ENCODE data around the gene SRSF11. TPM values are rescaled to one million over a fixed set of nuclear protein-coding genes. Genes with fewer than 3 reads are reported as not detected.
"Not testable (repeated sequence)": the region's sequence is repeated elsewhere in the genome, so short reads cannot be mapped to it uniquely, and the experiment has no call there.

Gene SRSF11
- total and polyA plus RNA-seq, 2 donors (not counting 1 experiment from before 2014, with no cell fraction given) = 243 to 333 TPM

GRCh38 chr1:70205434-70206118 lies 15.6 kb upstream of the SRSF11 start, which contains the start of gene LRRC40:
Gene LRRC40, minus strand, starts transcription at chr1:70205579. Its CDS starts 39 bp downstream, at chr1:70205540.
- Mint-ChIP-seq H3K4me3 (peak within 1 kb of the TSS; percentile 98), H3K9me3 (ENCODE audit: insufficient read depth) (no peaks in the 10 kb centered on the region), H3K4me1 (peaks cover 66% of the 10 kb centered on the region), H3K27ac (peak within 1 kb of the TSS; percentile 98), H3K27me3 (no peaks in the 10 kb centered on the region)
- Histone ChIP-seq H3K9me3 (ENCODE audit: control extremely low read depth in 1 of 3, control insufficient read depth in 2 of 3, insufficient read depth in 1 of 3, low read length in 2 of 3) (no peaks in the 10 kb centered on the region), H4K20me1 (ENCODE audit: control insufficient read depth, insufficient read depth, low read length, poor library complexity, severe bottlenecking) (peaks cover 7% of the 10 kb centered on the region), H3K27ac (ENCODE audit: low read length in 2 of 2) (peak within 1 kb of the TSS; percentile 86 to 92), H3K9ac (ENCODE audit: low read length) (peak within 1 kb of the TSS; percentile 83), H3K4me1 (ENCODE audit: control insufficient read depth in 2 of 2, insufficient read depth in 2 of 2, low read length in 2 of 2) (peaks cover 18 to 30% of the 10 kb centered on the region in 2 donors), H3K4me3 (ENCODE audit: control extremely low read depth in 1 of 5, extremely low read depth in 1 of 5, insufficient read depth in 1 of 5, low read depth in 2 of 5, low read length in 4 of 5) (peak within 1 kb of the TSS; percentile 63 to 93 (median 91)), H2AFZ (ENCODE audit: insufficient read depth, low read depth, low read length, poor library complexity, severe bottlenecking) (peak within 1 kb of the TSS; percentile 81), H3K36me3 (replicated peaks in 1 of 2; ENCODE audit: control extremely low read depth in 1 of 2, control insufficient read depth in 1 of 2, extremely low read depth in 1 of 2, insufficient read depth in 2 of 2, low read length in 1 of 2) (peaks cover 0 to 4% of the 10 kb centered on the region in 2 experiments), H3K4me2 (replicated peaks; ENCODE audit: low read depth, low read length, poor library complexity, severe bottlenecking) (peak within 1 kb of the TSS; percentile 80), H3K79me2 (ENCODE audit: control insufficient read depth, insufficient read depth, low read length) (peaks cover 89% of the 10 kb centered on the region), H3K27me3 (replicated peaks in 1 of 4; ENCODE audit: control extremely low read depth in 1 of 4, control insufficient read depth in 3 of 4, insufficient read depth in 4 of 4, low read length in 3 of 4) (no peaks in the 10 kb centered on the region)
- ChIA-PET POLR2A (interaction anchor here (1.2 to 2.6 kb wide), 3 partner anchors 15 to 876 kb away, joined by 5 to 14 read pairs (median 11); partner anchors contain the start of genes CTH, SRSF11 and ZRANB2), CTCF (interaction anchor here (1.2 to 2.6 kb wide), 3 partner anchors 16 to 875 kb away, joined by 3 to 12 read pairs (median 11); partner anchors contain the start of genes SRSF11 and ZRANB2)
- peak; percentile 96 for DNase-seq
- ATAC-seq (ENCODE audit: low read depth) = peak; percentile 96
- TF ChIP-seq CTCF (IDR thresholded peaks at IDR 0.05) = no peak
- TF ChIP-seq EZH2 (IDR thresholded peaks at IDR 0.05; ENCODE audit: borderline replicate concordance, insufficient read depth, low read depth, low read length, poor library complexity, severe bottlenecking) = no peak
- intact Hi-C loops (cut with micrococcal nuclease) = loop anchor here (1.0 kb wide), 4 partner anchors 16 to 876 kb away; partner anchors contain the start of genes ANKRD13C, CTH, SRSF11 and ZRANB2
- WGBS (ENCODE audit: insufficient coverage) = 0% methylated on average over 30 of the region's 47 CpGs

GRCh38 chr1:70206833-70207232 lies 14.3 kb upstream of the SRSF11 start:
- CTCF ChIA-PET = interaction anchor here (1.2 to 2.6 kb wide), 3 partner anchors 14 to 874 kb away, joined by 3 to 12 read pairs (median 11); partner anchors contain the start of genes SRSF11 and ZRANB2
- 97% methylated on average over 11 of the region's 17 CpGs for WGBS (ENCODE audit: insufficient coverage)
- H3K27me3 Mint-ChIP-seq; ATAC-seq (ENCODE audit: low read depth); H3K4me3 ChIP-seq (ENCODE audit: control extremely low read depth in 1 of 5, extremely low read depth in 1 of 5, insufficient read depth in 1 of 5, low read depth in 2 of 5, low read length in 4 of 5); H3K9me3 ChIP-seq (ENCODE audit: control extremely low read depth in 1 of 3, control insufficient read depth in 2 of 3, insufficient read depth in 1 of 3, low read length in 2 of 3); H3K27me3 ChIP-seq (replicated peaks in 1 of 4; ENCODE audit: control extremely low read depth in 1 of 4, control insufficient read depth in 3 of 4, insufficient read depth in 4 of 4, low read length in 3 of 4); H3K9me3 Mint-ChIP-seq (ENCODE audit: insufficient read depth); H4K20me1 ChIP-seq (ENCODE audit: control insufficient read depth, insufficient read depth, low read length, poor library complexity, severe bottlenecking); H3K36me3 ChIP-seq (replicated peaks in 1 of 2; ENCODE audit: control extremely low read depth in 1 of 2, control insufficient read depth in 1 of 2, extremely low read depth in 1 of 2, insufficient read depth in 2 of 2, low read length in 1 of 2); H2AFZ ChIP-seq (ENCODE audit: insufficient read depth, low read depth, low read length, poor library complexity, severe bottlenecking); intact Hi-C loops (cut with micrococcal nuclease); H3K27ac Mint-ChIP-seq; DNase-seq: not testable (repeated sequence)
- peak overlapping the region in 1 of 2 donors; percentile 92 for H3K27ac ChIP-seq (ENCODE audit: low read length in 2 of 2)
- POLR2A ChIA-PET = interaction anchor here (2.6 kb wide), 1 partner anchor 874 kb away, joined by 11 read pairs; the partner anchor contains the start of gene ZRANB2
- H3K79me2 ChIP-seq (ENCODE audit: control insufficient read depth, insufficient read depth, low read length) = peaks cover 92% of the 10 kb centered on the region
- H3K4me2 ChIP-seq (replicated peaks; ENCODE audit: low read depth, low read length, poor library complexity, severe bottlenecking) = peak overlapping the region; percentile 80
- H3K9ac ChIP-seq (ENCODE audit: low read length) = peak overlapping the region; percentile 83
- Mint-ChIP-seq H3K4me1 (peaks cover 68% of the 10 kb centered on the region), H3K4me3 (peak overlapping the region; percentile 98)
- H3K4me1 ChIP-seq (ENCODE audit: control insufficient read depth in 2 of 2, insufficient read depth in 2 of 2, low read length in 2 of 2) = peaks cover 18 to 30% of the 10 kb centered on the region in 2 donors
